WTC11 (cell line): ENCODE measurements around the gene NUP62CL. TPM values are rescaled to one million over a fixed set of nuclear protein-coding genes. Genes with fewer than 3 reads are reported as not detected.

Source experiments
- ATAC-seq: fragments of 200-7000 bp; cut with Tn5 transposase; 2 replicates; pipeline ENCODE4 v1.10.0; 2021; ENCODE audit warnings: mild to moderate bottlenecking, moderate library complexity
- CTCF ChIA-PET: fragments of 300-600 bp; sonication (Branson Sonifier 250); formaldehyde crosslinking; loops from one replicate; lab custom pipeline; 2021; ENCODE audit warnings: antibody characterized with exemption; lab: Charles Lee
- POLR2A ChIA-PET: fragments of 350-600 bp; sonication (Branson Sonifier 250); formaldehyde crosslinking; loops from one replicate; lab custom pipeline; 2021; ENCODE audit warnings: antibody characterized with exemption; lab: Charles Lee
- DNase-seq: peaks from one replicate; pipeline ENCODE4 v3.0.0; 2021; ENCODE audit warnings: low spot score
- H3K27ac Mint-ChIP-seq: 2 replicates; pipeline ENCODE4 v1.8.0; 2021; ENCODE audit warnings: mixed read lengths
- H3K27me3 Mint-ChIP-seq: 2 replicates; pipeline ENCODE4 v1.8.0; 2021; ENCODE audit warnings: low read depth, mild to moderate bottlenecking, moderate library complexity, mixed read lengths
- H3K36me3 Mint-ChIP-seq: 2 replicates; pipeline ENCODE4 v1.8.0; 2021; ENCODE audit warnings: mixed read lengths
- H3K4me1 Mint-ChIP-seq: 2 replicates; pipeline ENCODE4 v1.8.0; 2022; ENCODE audit warnings: mixed read lengths
- H3K4me3 Mint-ChIP-seq: 2 replicates; pipeline ENCODE4 v1.8.0; 2021; ENCODE audit warnings: mild to moderate bottlenecking, moderate library complexity, mixed read lengths
- H3K9me3 Mint-ChIP-seq: 2 replicates; pipeline ENCODE4 v1.8.0; 2021; ENCODE audit warnings: mixed read lengths
- AR ChIP-seq: fragments of 250-450 bp; sonication (Bioruptor Pico); IDR thresholded peaks from 2 replicates; pipeline ENCODE4 v1.9.0; 2021; ENCODE audit warnings: mild to moderate bottlenecking
- ATF1 ChIP-seq: sonication (generic); formaldehyde crosslinking; IDR thresholded peaks from 2 replicates; pipeline ENCODE4 v1.8.1; 2023; ENCODE audit warnings: mild to moderate bottlenecking, moderate library complexity, missing genetic modification reagents
- CBFB ChIP-seq: sonication (generic); formaldehyde crosslinking; IDR thresholded peaks from 2 replicates; pipeline ENCODE4 v1.8.1; 2022; ENCODE audit warnings: mild to moderate bottlenecking, low read depth, missing genetic modification reagents
- CREM ChIP-seq: sonication (generic); formaldehyde crosslinking; IDR thresholded peaks from 2 replicates; pipeline ENCODE4 v1.8.1; 2022; ENCODE audit warnings: mild to moderate bottlenecking, missing genetic modification reagents, moderate library complexity
- ELF4 ChIP-seq: sonication (generic); formaldehyde crosslinking; IDR thresholded peaks from 2 replicates; pipeline ENCODE4 v1.8.1; 2022; ENCODE audit warnings: low read depth, mild to moderate bottlenecking, moderate library complexity, missing genetic modification reagents
- EMX1 ChIP-seq: fragments of 250-450 bp; sonication (Bioruptor Pico); IDR thresholded peaks from 2 replicates; pipeline ENCODE4 v1.8.0; 2021; ENCODE audit warnings: mild to moderate bottlenecking
- ETV6 ChIP-seq: sonication (generic); formaldehyde crosslinking; IDR thresholded peaks from 2 replicates; pipeline ENCODE4 v1.8.1; 2022; ENCODE audit warnings: mild to moderate bottlenecking, missing genetic modification reagents
- GRHL2 ChIP-seq: fragments of 250-450 bp; sonication (Bioruptor Pico); IDR thresholded peaks from 2 replicates; pipeline ENCODE4 v1.8.0; 2022; ENCODE audit warnings: mild to moderate bottlenecking, moderate library complexity; ENCODE audit not compliant: insufficient replicate concordance, severe bottlenecking
- JUN ChIP-seq: sonication (generic); formaldehyde crosslinking; IDR thresholded peaks from 2 replicates; pipeline ENCODE4 v1.8.0; 2023; ENCODE audit warnings: mild to moderate bottlenecking, missing genetic modification reagents
- MXD4 ChIP-seq: fragments of 250-450 bp; sonication (Bioruptor Pico); IDR thresholded peaks from 2 replicates; pipeline ENCODE4 v1.8.0; 2021; ENCODE audit warnings: mild to moderate bottlenecking, moderate library complexity, borderline replicate concordance
- NR1H2 ChIP-seq: sonication (generic); formaldehyde crosslinking; IDR thresholded peaks from 2 replicates; pipeline ENCODE4 v1.9.0; 2021; ENCODE audit warnings: mild to moderate bottlenecking, moderate library complexity, missing genetic modification reagents
- OVOL2 ChIP-seq: fragments of 250-450 bp; sonication (Bioruptor Pico); IDR thresholded peaks from 2 replicates; pipeline ENCODE4 v1.9.0; 2021; ENCODE audit warnings: mild to moderate bottlenecking, borderline replicate concordance
- PRRX2 ChIP-seq: fragments of 250-450 bp; sonication (Bioruptor Pico); IDR thresholded peaks from 2 replicates; pipeline ENCODE4 v1.8.0; 2021; ENCODE audit warnings: mild to moderate bottlenecking
- RORB ChIP-seq: fragments of 250-450 bp; sonication (Bioruptor Pico); IDR thresholded peaks from 2 replicates; pipeline ENCODE4 v1.9.0; 2021; ENCODE audit warnings: mild to moderate bottlenecking
- ZNF138 ChIP-seq: sonication (generic); formaldehyde crosslinking; conservative IDR thresholded peaks from 2 replicates; pipeline ENCODE4 v1.8.1; 2022; ENCODE audit warnings: mild to moderate bottlenecking, moderate library complexity, missing genetic modification reagents
- total RNA-seq: library from RNA; stranded (reverse); gene quantifications from 3 replicates; pipeline ENCODE4 v1.2.3, GENCODE V29; 2021
- TF ChIP-seq, protein P1 (sequence below): sonication (generic); formaldehyde crosslinking; IDR thresholded peaks from 2 replicates; pipeline ENCODE4 v1.8.0; 2023; ENCODE audit warnings: missing genetic modification reagents, mild to moderate bottlenecking, borderline replicate concordance
- TF ChIP-seq, protein P2 (sequence below): sonication (generic); formaldehyde crosslinking; IDR thresholded peaks from 2 replicates; pipeline ENCODE4 v1.8.1; 2023; ENCODE audit warnings: mild to moderate bottlenecking, missing genetic modification reagents
- TF ChIP-seq, protein P3 (sequence below): fragments of 200-600 bp; IDR thresholded peaks from 2 replicates; pipeline ENCODE4 v1.8.0; 2022; ENCODE audit warnings: antibody characterized with exemption
- TF ChIP-seq, protein P4 (sequence below): sonication (generic); formaldehyde crosslinking; IDR thresholded peaks from 2 replicates; pipeline ENCODE4 v1.8.1; 2022; ENCODE audit warnings: mild to moderate bottlenecking, moderate library complexity, missing genetic modification reagents
- TF ChIP-seq, protein P5 (sequence below): fragments of 250-450 bp; sonication (Bioruptor Pico); conservative IDR thresholded peaks from 2 replicates; pipeline ENCODE4 v1.9.0; 2021; ENCODE audit warnings: mild to moderate bottlenecking

Gene NUP62CL
- total RNA-seq, 1 experiment from 2014 or later: 3.3 TPM

GRCh38 chrX:107206697-107207065 lies 448 bp upstream of the NUP62CL start:
- H3K36me3 Mint-ChIP-seq: no peaks in the 10 kb centered on the region
- no peaks in the 10 kb centered on the region for H3K9me3 Mint-ChIP-seq
- ChIA-PET CTCF (no interaction called here), POLR2A (no interaction called here)
- H3K4me3 Mint-ChIP-seq: peak overlapping the region; percentile 82
- H3K27ac Mint-ChIP-seq: no peak overlapping the region; the same call in 1 of the 2 replicates
- DNase-seq (no peak), ATAC-seq (no peak)
- H3K4me1 Mint-ChIP-seq: peaks cover 16% of the 10 kb centered on the region
- TF ChIP-seq, protein P1, sequence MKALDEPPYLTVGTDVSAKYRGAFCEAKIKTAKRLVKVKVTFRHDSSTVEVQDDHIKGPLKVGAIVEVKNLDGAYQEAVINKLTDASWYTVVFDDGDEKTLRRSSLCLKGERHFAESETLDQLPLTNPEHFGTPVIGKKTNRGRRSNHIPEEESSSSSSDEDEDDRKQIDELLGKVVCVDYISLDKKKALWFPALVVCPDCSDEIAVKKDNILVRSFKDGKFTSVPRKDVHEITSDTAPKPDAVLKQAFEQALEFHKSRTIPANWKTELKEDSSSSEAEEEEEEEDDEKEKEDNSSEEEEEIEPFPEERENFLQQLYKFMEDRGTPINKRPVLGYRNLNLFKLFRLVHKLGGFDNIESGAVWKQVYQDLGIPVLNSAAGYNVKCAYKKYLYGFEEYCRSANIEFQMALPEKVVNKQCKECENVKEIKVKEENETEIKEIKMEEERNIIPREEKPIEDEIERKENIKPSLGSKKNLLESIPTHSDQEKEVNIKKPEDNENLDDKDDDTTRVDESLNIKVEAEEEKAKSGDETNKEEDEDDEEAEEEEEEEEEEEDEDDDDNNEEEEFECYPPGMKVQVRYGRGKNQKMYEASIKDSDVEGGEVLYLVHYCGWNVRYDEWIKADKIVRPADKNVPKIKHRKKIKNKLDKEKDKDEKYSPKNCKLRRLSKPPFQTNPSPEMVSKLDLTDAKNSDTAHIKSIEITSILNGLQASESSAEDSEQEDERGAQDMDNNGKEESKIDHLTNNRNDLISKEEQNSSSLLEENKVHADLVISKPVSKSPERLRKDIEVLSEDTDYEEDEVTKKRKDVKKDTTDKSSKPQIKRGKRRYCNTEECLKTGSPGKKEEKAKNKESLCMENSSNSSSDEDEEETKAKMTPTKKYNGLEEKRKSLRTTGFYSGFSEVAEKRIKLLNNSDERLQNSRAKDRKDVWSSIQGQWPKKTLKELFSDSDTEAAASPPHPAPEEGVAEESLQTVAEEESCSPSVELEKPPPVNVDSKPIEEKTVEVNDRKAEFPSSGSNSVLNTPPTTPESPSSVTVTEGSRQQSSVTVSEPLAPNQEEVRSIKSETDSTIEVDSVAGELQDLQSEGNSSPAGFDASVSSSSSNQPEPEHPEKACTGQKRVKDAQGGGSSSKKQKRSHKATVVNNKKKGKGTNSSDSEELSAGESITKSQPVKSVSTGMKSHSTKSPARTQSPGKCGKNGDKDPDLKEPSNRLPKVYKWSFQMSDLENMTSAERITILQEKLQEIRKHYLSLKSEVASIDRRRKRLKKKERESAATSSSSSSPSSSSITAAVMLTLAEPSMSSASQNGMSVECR (CRISPR knock-in tag): no peak
- TF ChIP-seq ATF1 (no peak), NR1H2 (no peak), ZNF138 (CRISPR knock-in tag) (no peak), OVOL2 (CRISPR knock-in tag) (no peak), MXD4 (no peak), ETV6 (CRISPR knock-in tag) (no peak), ELF4 (CRISPR knock-in tag) (no peak), AR (CRISPR knock-in tag) (no peak), EMX1 (CRISPR knock-in tag) (no peak), PRRX2 (CRISPR knock-in tag) (no peak), CREM (no peak), GRHL2 (CRISPR knock-in tag) (no peak), RORB (no peak), CBFB (CRISPR knock-in tag) (no peak), JUN (no peak)
- TF ChIP-seq, protein P2, sequence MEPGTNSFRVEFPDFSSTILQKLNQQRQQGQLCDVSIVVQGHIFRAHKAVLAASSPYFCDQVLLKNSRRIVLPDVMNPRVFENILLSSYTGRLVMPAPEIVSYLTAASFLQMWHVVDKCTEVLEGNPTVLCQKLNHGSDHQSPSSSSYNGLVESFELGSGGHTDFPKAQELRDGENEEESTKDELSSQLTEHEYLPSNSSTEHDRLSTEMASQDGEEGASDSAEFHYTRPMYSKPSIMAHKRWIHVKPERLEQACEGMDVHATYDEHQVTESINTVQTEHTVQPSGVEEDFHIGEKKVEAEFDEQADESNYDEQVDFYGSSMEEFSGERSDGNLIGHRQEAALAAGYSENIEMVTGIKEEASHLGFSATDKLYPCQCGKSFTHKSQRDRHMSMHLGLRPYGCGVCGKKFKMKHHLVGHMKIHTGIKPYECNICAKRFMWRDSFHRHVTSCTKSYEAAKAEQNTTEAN (CRISPR knock-in tag): no peak
- TF ChIP-seq, protein P3, sequence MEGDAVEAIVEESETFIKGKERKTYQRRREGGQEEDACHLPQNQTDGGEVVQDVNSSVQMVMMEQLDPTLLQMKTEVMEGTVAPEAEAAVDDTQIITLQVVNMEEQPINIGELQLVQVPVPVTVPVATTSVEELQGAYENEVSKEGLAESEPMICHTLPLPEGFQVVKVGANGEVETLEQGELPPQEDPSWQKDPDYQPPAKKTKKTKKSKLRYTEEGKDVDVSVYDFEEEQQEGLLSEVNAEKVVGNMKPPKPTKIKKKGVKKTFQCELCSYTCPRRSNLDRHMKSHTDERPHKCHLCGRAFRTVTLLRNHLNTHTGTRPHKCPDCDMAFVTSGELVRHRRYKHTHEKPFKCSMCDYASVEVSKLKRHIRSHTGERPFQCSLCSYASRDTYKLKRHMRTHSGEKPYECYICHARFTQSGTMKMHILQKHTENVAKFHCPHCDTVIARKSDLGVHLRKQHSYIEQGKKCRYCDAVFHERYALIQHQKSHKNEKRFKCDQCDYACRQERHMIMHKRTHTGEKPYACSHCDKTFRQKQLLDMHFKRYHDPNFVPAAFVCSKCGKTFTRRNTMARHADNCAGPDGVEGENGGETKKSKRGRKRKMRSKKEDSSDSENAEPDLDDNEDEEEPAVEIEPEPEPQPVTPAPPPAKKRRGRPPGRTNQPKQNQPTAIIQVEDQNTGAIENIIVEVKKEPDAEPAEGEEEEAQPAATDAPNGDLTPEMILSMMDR: no peak
- TF ChIP-seq, protein P4, sequence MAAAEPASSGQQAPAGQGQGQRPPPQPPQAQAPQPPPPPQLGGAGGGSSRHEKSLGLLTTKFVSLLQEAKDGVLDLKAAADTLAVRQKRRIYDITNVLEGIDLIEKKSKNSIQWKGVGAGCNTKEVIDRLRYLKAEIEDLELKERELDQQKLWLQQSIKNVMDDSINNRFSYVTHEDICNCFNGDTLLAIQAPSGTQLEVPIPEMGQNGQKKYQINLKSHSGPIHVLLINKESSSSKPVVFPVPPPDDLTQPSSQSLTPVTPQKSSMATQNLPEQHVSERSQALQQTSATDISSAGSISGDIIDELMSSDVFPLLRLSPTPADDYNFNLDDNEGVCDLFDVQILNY (CRISPR knock-in tag): no peak
- TF ChIP-seq, protein P5, sequence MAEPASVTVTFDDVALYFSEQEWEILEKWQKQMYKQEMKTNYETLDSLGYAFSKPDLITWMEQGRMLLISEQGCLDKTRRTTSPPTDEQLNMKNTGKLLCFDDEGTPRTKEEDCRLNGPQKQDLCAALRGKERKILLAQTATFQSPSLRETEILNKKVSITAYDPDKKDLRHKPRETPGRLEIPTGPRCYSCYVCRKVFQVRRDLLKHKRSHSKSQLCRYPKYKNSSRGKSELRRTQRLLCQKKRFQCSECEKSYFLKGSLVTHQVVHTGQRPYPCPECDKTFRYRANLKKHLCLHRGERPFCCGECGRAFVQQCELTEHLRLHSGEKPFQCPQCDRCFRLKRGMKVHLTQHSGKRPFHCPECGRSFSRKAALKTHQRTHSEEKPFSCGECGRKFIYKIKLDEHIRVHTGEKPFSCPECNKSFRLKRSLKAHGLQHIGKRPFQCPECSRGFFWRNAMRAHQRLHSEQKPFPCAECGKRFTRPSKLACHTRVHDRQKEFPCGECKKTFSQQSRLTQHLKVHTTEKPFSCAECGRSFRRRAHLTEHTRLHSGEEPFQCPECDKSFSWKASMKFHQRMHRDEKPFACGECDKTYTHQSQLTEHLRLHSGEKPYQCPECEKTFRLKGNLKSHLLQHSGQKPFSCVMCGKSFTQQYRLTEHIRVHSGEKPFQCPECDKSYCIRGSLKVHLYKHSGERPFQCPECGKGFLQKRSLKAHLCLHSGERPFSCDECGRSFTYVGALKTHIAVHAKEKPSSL (CRISPR knock-in tag): no peak
- no peaks in the 10 kb centered on the region for H3K27me3 Mint-ChIP-seq
